ENCODE results near the gene ADAM17.

DNA sequence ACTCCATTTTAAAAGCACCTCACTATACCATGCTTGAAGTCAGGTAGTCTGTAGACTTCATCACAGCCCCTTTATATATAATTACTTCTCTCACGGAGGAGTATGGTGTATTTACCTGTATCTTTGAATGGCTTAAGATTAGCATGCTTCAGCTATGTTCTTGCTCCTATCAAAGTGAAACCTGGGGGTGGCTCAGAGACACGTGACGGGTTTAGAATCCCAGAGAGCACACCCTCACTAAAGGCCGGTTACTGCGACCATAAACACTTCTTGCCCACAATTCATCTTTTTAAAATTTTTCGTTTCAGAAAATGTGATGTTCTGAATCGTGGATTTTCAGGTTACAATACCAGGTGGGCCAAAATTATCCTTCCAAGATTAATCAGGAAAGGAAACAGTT lies 77.7 kb downstream of the ADAM17 start:
- no peak for TF ChIP-seq NFIC (IDR thresholded peaks at IDR 0.05; ENCODE audit: borderline replicate concordance)
- TF ChIP-seq, protein P1, sequence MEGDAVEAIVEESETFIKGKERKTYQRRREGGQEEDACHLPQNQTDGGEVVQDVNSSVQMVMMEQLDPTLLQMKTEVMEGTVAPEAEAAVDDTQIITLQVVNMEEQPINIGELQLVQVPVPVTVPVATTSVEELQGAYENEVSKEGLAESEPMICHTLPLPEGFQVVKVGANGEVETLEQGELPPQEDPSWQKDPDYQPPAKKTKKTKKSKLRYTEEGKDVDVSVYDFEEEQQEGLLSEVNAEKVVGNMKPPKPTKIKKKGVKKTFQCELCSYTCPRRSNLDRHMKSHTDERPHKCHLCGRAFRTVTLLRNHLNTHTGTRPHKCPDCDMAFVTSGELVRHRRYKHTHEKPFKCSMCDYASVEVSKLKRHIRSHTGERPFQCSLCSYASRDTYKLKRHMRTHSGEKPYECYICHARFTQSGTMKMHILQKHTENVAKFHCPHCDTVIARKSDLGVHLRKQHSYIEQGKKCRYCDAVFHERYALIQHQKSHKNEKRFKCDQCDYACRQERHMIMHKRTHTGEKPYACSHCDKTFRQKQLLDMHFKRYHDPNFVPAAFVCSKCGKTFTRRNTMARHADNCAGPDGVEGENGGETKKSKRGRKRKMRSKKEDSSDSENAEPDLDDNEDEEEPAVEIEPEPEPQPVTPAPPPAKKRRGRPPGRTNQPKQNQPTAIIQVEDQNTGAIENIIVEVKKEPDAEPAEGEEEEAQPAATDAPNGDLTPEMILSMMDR (IDR thresholded peaks at IDR 0.05) = no peak
- no peak for TF ChIP-seq TAF1 (IDR thresholded peaks at IDR 0.05; ENCODE audit: borderline replicate concordance, low read depth, low read length)
- no peak for TF ChIP-seq SMC3 (IDR thresholded peaks at IDR 0.05; ENCODE audit: low read depth, low read length)
- no peak for TF ChIP-seq POLR2AphosphoS5 (IDR thresholded peaks at IDR 0.05; ENCODE audit: low read depth, low read length)
